ENCODE measurements around the gene PRKD3.

PRKD3 gene

DNA sequence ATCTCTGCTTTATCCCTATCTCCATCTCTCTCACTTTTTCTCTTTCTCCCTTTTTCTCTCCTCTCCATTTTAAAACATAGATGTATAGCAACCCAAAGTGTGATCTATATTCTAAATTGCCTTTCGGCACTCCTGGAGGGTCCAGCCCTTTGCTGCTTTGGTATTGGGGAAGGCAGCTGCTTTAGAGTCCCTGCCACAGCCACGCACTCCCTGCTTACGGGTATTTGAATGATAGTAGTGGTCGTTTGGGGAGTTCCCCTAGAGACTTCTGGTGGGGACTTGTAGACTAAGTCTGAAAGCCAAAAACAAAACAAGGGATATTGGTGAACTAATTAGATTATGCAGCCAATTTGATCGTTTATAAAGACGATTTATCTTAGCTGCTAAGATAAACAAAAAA, 31.7 kb upstream of the PRKD3 start:
- no peaks in the 10 kb centered on the region for H3K27me3 Mint-ChIP-seq

DNA sequence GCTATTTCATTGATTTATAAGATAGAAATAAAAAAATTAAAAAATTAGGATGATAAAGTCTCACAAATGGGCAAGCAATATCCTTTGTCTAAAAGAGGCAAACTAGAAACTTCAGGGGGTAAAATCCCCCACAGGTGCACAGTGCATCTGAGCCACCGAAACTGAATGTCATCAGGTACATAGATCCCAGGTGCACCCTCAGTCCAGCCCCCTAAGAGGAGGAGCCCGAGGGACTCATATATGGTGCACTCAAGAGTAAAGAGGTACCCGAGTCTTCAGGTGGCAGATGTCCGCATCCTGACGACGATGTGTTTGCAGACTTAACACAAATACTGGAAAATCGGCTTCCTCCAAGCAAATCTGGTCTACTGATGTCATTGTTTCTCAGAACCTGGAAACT, 31.1 kb upstream of the PRKD3 start:
- H3K36me3 Mint-ChIP-seq (ENCODE audit: low read depth): peaks cover 63% of the 10 kb centered on the region
- no peaks in the 10 kb centered on the region for H3K9me3 Mint-ChIP-seq
- no peaks in the 10 kb centered on the region for H3K27me3 Mint-ChIP-seq
- no peak overlapping the region for H3K4me3 Mint-ChIP-seq
- peaks cover 41% of the 10 kb centered on the region for H3K4me1 Mint-ChIP-seq (ENCODE audit: low read depth)
- intact Hi-C loops (cut with micrococcal nuclease): no loop called here
- H3K27ac Mint-ChIP-seq: no peak overlapping the region

More for the DNA sequence above, 31.7 kb upstream of the PRKD3 start:
- H3K4me3 Mint-ChIP-seq: no peak overlapping the region
- peaks cover 65% of the 10 kb centered on the region for H3K36me3 Mint-ChIP-seq (ENCODE audit: low read depth)
- intact Hi-C loops (cut with micrococcal nuclease): no loop called here
- no peak overlapping the region for H3K27ac Mint-ChIP-seq
- no peaks in the 10 kb centered on the region for H3K9me3 Mint-ChIP-seq
- H3K4me1 Mint-ChIP-seq (ENCODE audit: low read depth): peaks cover 42% of the 10 kb centered on the region

DNA sequence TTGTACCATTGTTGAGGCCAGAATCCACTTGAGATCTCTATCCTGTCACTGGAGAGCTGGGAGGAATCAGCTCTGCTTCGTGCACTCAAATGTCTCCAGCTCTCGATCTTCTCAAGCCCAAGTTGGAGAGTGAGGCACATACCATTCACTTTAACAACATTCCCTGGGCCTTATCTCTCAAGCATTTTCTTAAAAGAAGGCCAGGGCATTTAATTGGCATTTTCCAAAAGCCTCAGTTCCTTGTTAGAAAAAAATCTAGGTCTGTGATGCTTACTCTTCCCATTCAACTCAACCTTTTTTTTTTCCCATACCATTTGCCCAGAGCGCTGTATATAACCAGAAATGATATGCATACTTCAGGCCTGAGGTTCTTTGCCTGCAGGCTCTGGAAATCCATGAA, 29.9 kb upstream of the PRKD3 start:
- Mint-ChIP-seq H3K27ac (no peak overlapping the region), H3K4me3 (no peak overlapping the region), H3K4me1 (ENCODE audit: low read depth) (peaks cover 41% of the 10 kb centered on the region), H3K36me3 (ENCODE audit: low read depth) (peaks cover 61% of the 10 kb centered on the region), H3K9me3 (no peaks in the 10 kb centered on the region), H3K27me3 (no peaks in the 10 kb centered on the region)
- intact Hi-C loops (cut with micrococcal nuclease): no loop called here

DNA sequence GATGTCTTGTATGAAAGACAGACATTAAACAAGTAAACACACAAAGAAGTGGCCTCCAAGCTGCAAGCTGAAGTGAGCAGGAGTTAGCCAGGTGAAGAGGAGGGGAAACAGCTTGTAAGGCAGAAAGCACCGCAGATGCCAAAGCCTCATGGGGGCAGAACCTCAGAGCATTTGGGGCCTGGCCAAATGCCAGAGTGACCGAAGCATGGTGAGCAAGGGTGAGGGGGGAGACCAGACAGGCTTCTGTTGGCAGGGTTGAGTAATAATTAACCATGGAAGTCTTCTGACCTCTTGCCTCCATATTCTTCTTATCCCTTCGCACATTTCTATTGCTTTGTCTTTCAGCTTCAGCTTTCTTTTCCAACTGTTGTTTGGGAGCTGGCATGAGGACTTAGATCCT, 25.4 kb upstream of the PRKD3 start:
- Mint-ChIP-seq H3K4me3 (no peak overlapping the region), H3K4me1 (ENCODE audit: low read depth) (peaks cover 48% of the 10 kb centered on the region), H3K9me3 (no peaks in the 10 kb centered on the region), H3K36me3 (ENCODE audit: low read depth) (peaks cover 46% of the 10 kb centered on the region), H3K27ac (peak overlapping the region; percentile 16), H3K27me3 (no peaks in the 10 kb centered on the region)
- intact Hi-C loops (cut with micrococcal nuclease): no loop called here

DNA sequence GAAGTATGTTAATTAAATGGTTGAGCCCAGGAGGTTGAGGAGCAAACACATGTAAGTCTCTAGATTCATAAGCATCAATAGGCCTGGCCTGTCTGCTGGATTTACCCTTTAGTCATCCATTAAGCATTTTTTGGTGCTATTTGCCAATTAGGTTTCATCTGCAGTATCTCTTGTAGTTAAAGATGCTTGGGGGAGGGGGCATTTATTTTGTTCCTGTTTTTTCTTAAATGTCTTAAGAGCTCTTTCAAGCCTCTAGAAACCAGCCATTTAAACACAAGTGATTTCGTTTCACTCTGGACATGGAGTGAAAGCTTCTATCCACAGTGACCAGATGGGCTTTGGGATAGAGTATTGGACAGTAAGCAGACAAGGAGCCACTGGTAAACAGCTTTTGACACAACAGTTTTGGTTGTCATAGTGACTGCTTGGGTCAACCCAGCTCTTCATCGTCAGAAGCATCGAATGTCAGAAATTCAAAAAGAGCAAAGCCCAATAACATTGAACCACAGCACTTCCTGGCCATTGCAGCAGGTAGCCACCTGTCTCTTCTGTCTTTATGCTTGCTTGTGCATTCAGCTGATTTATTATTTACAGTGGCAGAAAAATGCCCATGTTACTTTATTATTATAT, 24.7 kb upstream of the PRKD3 start:
- peaks cover 46% of the 10 kb centered on the region for H3K36me3 Mint-ChIP-seq (ENCODE audit: low read depth)
- H3K9me3 Mint-ChIP-seq: no peaks in the 10 kb centered on the region
- intact Hi-C loops (cut with micrococcal nuclease): no loop called here
- peaks cover 53% of the 10 kb centered on the region for H3K4me1 Mint-ChIP-seq (ENCODE audit: low read depth)
- no peaks in the 10 kb centered on the region for H3K27me3 Mint-ChIP-seq
- H3K4me3 Mint-ChIP-seq: no peak overlapping the region
- peak overlapping the region; percentile 16 for H3K27ac Mint-ChIP-seq

DNA sequence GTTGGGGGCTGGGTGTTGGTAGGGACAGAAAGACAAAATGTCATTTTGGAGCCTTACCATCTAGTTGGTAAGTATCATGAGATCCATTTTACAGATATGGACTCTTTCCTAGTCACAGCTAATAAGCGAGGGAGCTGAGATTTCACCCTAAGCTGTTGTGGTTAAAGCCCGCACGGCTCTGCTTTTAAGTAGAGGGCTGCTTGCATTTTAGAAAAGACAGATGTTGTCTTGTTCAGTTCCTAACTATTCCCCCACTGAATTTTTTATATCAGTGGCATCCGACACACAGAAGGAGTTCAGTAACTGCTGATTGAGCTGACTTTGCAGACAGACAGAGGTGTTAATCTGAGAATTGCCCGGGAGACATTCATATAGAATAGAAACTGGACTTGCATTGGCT, 23.5 kb upstream of the PRKD3 start:
- no peaks in the 10 kb centered on the region for H3K27me3 Mint-ChIP-seq
- intact Hi-C loops (cut with micrococcal nuclease): no loop called here

DNA sequence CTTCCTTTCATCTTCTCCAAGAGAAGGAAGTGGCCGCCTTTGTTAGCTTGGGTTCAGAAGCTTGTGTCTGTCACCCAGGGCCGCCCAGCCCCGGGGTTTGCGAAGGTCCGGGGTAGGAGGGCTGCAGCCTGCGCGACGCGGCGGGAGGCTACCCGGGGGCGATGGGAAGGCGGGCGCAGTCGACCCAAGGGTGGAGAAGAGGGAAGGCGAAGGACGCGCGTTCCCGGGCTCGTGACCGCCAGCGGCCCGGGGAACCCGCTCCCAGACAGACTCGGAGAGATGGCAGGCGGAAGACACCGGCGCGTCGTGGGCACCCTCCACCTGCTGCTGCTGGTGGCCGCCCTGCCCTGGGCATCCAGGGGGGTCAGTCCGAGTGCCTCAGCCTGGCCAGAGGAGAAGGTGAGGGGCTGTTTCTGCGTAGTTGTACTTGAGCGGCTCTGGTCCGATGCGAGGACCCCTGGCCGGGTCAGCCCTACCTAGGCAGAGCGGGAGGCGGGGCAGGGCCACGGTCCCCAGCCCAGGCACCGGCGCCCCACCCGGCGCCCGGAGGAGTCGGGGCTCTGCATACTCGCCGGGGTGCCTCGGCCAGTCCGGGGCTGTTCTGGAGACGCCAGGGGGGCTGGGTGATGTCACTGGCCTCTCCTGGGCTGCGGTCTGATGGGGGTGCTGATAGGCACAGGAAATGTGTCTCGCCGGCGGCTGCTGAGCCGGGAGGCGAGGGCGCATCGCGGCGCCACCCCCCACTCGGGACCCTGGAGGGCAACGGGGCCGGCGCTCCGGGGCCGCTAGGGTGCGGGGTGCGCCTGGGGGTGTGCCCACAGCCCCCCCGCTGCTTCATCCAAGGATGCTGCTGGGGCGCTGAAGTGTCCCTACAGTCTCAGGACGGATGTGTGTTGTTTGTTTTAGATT, 20.1 kb upstream of the PRKD3 start, which contains the start of gene QPCT:
QPCT (plus strand) TSS at position 178 of the 909 bp plus-strand sequence; CDS start at position 280, 102 bp downstream.
- H3K27me3 Mint-ChIP-seq: no peaks in the 10 kb centered on the region

More for the DNA sequence above, 23.5 kb upstream of the PRKD3 start:
- Mint-ChIP-seq H3K27ac (peak overlapping the region; percentile 18), H3K36me3 (ENCODE audit: low read depth) (peaks cover 37% of the 10 kb centered on the region), H3K9me3 (no peaks in the 10 kb centered on the region), H3K4me3 (no peak overlapping the region), H3K4me1 (ENCODE audit: low read depth) (peaks cover 65% of the 10 kb centered on the region)

DNA sequence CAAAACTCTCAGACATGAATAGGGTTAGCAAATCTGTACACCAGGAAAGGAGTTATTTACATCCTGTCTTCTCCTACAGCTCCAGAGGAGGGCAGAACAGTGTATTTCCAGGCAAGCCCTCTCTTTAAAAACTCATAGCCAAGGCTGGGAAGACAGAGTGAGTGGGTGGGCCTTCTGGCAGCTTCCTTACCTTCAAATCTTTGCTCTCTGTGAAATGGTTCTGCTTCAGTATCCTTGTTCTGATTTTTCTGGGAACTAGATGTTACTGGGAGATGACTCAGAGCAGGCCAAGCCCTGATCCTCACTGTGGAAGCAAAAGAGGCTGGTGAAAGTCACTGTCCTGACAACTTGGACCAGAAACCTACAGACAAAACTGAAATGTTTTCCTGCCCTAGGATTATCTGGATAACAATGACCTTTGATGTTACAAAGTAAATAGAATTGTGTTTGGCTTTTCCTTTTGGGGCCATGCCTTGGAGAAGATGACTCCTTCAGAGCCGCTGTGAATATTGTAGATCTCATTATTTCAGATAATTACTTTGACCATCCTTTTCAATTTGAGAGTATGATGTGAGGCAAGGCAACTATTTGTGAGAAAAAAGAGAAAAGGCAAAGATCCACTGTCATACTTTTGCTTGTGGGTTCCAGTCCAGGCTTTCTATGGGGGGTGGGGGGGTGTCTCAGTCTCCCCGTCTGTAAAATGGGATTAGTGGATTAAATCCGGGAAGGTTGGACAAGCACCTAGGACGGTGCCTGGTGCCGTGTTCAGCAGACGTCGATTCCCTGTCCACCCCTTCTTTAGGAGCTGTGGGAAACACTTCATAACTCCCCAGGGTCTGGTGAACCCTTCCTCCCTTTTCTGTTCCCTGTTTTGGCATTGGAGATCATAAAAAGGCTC, 19.2 kb upstream of the PRKD3 start:
- peak overlapping the region; percentile 86 for H3K4me3 Mint-ChIP-seq
- H3K9me3 Mint-ChIP-seq: no peaks in the 10 kb centered on the region
- intact Hi-C loops (cut with micrococcal nuclease): loop anchor here (2.0 kb wide), 1 partner anchor 47 kb away; no protein-coding TSS in a partner anchor
- peaks cover 55% of the 10 kb centered on the region for H3K4me1 Mint-ChIP-seq (ENCODE audit: low read depth)
- no peaks in the 10 kb centered on the region for H3K27me3 Mint-ChIP-seq
- H3K36me3 Mint-ChIP-seq (ENCODE audit: low read depth): peaks cover 16% of the 10 kb centered on the region
- peak overlapping the region; percentile 88 for H3K27ac Mint-ChIP-seq

More for the DNA sequence above, 20.1 kb upstream of the PRKD3 start, which contains the start of gene QPCT:
- intact Hi-C loops (cut with micrococcal nuclease): loop anchor here (1.0 to 2.0 kb wide), 2 partner anchors 19 to 46 kb away; no protein-coding TSS in a partner anchor
- Mint-ChIP-seq H3K27ac (peak within 1 kb of the TSS; percentile 88), H3K4me3 (peak within 1 kb of the TSS; percentile 86), H3K36me3 (ENCODE audit: low read depth) (peaks cover 16% of the 10 kb centered on the region), H3K4me1 (ENCODE audit: low read depth) (peaks cover 64% of the 10 kb centered on the region), H3K9me3 (no peaks in the 10 kb centered on the region)

DNA sequence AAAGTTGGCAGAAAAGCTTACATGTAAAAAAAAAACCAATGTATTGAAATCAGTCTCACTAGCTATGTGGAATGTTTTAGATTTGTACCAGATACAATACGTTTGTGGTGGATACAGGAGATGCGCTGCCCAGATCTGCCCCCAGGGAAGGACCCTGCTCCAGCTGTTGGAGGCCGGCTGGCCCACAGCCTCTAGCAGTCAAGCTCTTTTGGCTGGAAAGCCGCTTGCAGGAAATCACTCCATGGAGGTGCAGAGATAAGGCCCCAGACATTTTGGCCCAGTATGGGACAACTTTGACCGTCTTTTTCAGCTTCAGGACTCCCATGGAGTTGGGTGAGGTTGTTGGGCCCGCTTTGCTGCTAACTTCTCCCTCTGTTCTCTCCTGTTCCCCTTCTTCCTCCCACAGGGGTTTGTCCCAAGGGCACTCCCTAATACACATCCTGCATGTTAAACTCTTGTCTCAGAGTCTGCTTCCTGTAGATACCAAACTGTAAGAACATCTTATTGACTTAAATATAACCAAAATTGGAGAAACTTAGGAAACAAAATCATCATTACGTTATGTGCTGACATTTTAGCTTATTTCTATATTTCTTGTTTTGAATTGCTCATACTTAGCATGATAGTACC, 18.1 kb upstream of the PRKD3 start:
- intact Hi-C loops (cut with micrococcal nuclease): no loop called here

DNA sequence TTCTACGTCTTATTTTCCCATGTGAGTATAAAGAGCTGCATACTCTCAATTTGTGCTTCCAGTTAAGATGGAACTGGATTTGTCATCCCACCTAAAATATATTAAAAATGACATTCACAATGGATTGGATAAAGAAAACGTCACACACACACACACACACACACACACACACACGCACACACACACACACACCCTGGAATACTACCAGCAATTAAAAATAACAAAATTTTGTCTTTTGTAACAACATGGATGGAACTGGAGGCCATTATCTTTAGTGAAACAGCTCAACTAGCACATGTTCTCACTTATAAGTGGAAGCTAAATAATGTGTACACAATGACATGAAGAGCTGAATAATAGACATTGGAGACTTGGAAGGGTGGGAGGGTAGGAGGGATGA, 16.0 kb upstream of the PRKD3 start:
- Mint-ChIP-seq H3K27me3 (no peaks in the 10 kb centered on the region), H3K36me3 (ENCODE audit: low read depth) (peaks cover 9% of the 10 kb centered on the region), H3K9me3 (no peaks in the 10 kb centered on the region), H3K27ac (no peak overlapping the region), H3K4me1 (ENCODE audit: low read depth) (peaks cover 41% of the 10 kb centered on the region), H3K4me3 (no peak overlapping the region)
- intact Hi-C loops (cut with micrococcal nuclease): no loop called here

More for the DNA sequence above, 18.1 kb upstream of the PRKD3 start:
- Mint-ChIP-seq H3K9me3 (no peaks in the 10 kb centered on the region), H3K4me1 (ENCODE audit: low read depth) (peaks cover 54% of the 10 kb centered on the region), H3K27me3 (no peaks in the 10 kb centered on the region), H3K36me3 (ENCODE audit: low read depth) (peaks cover 11% of the 10 kb centered on the region), H3K4me3 (peak overlapping the region; percentile 17), H3K27ac (peak overlapping the region; percentile 88)

DNA sequence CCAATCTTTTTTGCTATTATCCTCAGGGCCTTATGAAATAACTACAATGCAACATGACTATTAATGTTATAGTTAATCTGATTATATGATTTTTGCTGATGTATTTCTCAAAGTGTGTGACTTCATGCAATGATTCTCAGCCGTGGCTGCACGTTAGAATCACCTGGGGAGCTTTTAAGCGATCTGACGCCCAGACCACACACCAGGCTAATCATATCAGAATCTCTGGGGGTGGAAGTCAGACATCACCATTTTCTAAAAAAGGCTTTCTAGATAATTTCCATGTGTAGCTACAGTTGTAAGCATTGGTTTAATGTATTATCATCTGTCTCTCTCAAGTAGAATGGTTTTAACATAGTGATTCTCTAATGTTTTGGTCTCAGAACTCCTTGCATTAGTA, 14.3 kb upstream of the PRKD3 start:
- intact Hi-C loops (cut with micrococcal nuclease): loop anchor here (10.0 kb wide), 1 partner anchor 546 kb away; no protein-coding TSS in a partner anchor
- Mint-ChIP-seq H3K27ac (no peak overlapping the region), H3K9me3 (no peaks in the 10 kb centered on the region), H3K4me1 (ENCODE audit: low read depth) (peaks cover 35% of the 10 kb centered on the region), H3K4me3 (no peak overlapping the region), H3K27me3 (no peaks in the 10 kb centered on the region), H3K36me3 (ENCODE audit: low read depth) (no peaks in the 10 kb centered on the region)

DNA sequence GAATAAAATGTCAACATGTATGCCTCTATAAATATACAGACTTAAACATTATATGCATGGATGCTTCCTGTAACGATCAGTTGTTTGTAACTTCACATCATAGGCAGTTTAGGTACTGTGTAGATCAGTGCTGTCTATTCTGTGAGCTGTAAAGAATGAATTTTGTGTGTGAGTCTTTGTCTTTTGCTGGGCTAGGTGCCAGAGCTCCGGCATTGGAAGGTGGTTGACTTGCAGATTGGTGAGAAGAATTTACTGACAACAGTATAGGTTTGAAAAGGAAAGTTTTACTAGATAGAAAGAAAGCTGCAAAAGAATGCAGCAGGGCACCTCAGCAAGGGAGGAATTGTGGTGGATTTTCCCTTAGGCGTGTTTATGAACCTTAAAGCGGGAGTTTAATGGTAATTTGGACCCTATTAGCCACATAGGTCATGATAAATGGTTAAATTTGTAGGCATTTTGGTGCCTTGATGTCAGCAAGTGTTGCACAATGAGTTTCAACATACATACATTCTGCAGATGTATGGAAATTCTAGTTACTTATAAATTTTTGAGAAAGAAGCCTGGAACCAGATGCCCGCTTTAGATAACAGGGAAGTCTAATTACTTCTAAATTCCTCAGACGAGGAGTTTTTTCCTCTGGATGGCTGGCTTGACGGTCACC, 13.1 kb upstream of the PRKD3 start:
- Mint-ChIP-seq H3K4me3 (no peak overlapping the region), H3K9me3 (no peaks in the 10 kb centered on the region), H3K4me1 (ENCODE audit: low read depth) (peaks cover 32% of the 10 kb centered on the region), H3K36me3 (ENCODE audit: low read depth) (no peaks in the 10 kb centered on the region), H3K27ac (no peak overlapping the region), H3K27me3 (no peaks in the 10 kb centered on the region)
- intact Hi-C loops (cut with micrococcal nuclease): loop anchor here (10.0 kb wide), 1 partner anchor 547 kb away; no protein-coding TSS in a partner anchor

Measured in dendritic cell treated with granulocyte-macrophage colony-stimulating factor and Interleukin-4, amounts not matched to agents 40 ng/mL and 50 ng/mL, for 4 days (primary cell).